HG03342 (cell line): ENCODE data around the gene NELFE.
"Not testable (repeated sequence)": the region's sequence is repeated elsewhere in the genome, so short reads cannot be mapped to it uniquely, and the experiment has no call there.

Experiments used
- ATAC-seq: cut with Tn5 transposase; IDR thresholded peaks from one replicate; pipeline ENCODE4 v1.9.1; 2021; ENCODE audit warnings: mild to moderate bottlenecking, moderate library complexity; ENCODE audit not compliant: unreplicated experiment

Gene NELFE

GRCh38 chr6:31919624-31920303, 39.0 kb downstream of the NELFE start:
- no peak for ATAC-seq

GRCh38 chr6:31918069-31918720, 40.6 kb downstream of the NELFE start:
- ATAC-seq = no peak

GRCh38 chr6:31915756-31916155, 43.0 kb downstream of the NELFE start:
- ATAC-seq = no peak

GRCh38 chr6:31915351-31915750, 43.4 kb downstream of the NELFE start:
- ATAC-seq = no peak

- no peak for ATAC-seq
Observed at GRCh38 chr6:31911826-31912585, 46.8 kb downstream of the NELFE start.

GRCh38 chr6:31909298-31909697, 49.5 kb downstream of the NELFE start:
- not testable (repeated sequence) for ATAC-seq

GRCh38 chr6:31908791-31909190, 50.0 kb downstream of the NELFE start:
- peak; percentile 83 for ATAC-seq

GRCh38 chr6:31908255-31908654, 50.5 kb downstream of the NELFE start:
- ATAC-seq = not testable (repeated sequence)

- no peak for ATAC-seq
Observed at GRCh38 chr6:31907158-31907813, 51.5 kb downstream of the NELFE start.

GRCh38 chr6:31906727-31907126, 52.0 kb downstream of the NELFE start:
- not testable (repeated sequence) for ATAC-seq

- no peak for ATAC-seq
Observed at GRCh38 chr6:31906122-31906521, 52.6 kb downstream of the NELFE start.

- ATAC-seq = no peak
Observed at GRCh38 chr6:31905041-31905440, 53.7 kb downstream of the NELFE start.

GRCh38 chr6:31903957-31904356, 54.8 kb downstream of the NELFE start:
- ATAC-seq = no peak
